GM12891 (cell line): Measurements from ENCODE around the gene HEYL.

Experiments
- PAX5 ChIP-seq: IDR thresholded peaks from 2 replicates; pipeline ENCODE4 v1.6.1; 2011; ENCODE audit warnings: low read length, moderate library complexity, mild to moderate bottlenecking; ENCODE audit not compliant: insufficient read depth, severe bottlenecking
- POLR2A ChIP-seq: IDR thresholded peaks from 2 replicates; pipeline ENCODE4 v1.6.1; 2011; ENCODE audit warnings: low read depth, low read length, control low read depth
- POLR2AphosphoS5 ChIP-seq: IDR thresholded peaks from 2 replicates; pipeline ENCODE4 v1.6.1; 2011; ENCODE audit warnings: low read depth, low read length, control low read depth
- POU2F2 ChIP-seq: IDR thresholded peaks from 2 replicates; pipeline ENCODE4 v1.6.1; 2011; ENCODE audit warnings: low read depth, mild to moderate bottlenecking, control low read depth, low read length, moderate library complexity
- SPI1 ChIP-seq: IDR thresholded peaks from 2 replicates; pipeline ENCODE4 v1.6.1; 2011; ENCODE audit warnings: low read depth, low read length, control low read depth
- TAF1 ChIP-seq: IDR thresholded peaks from 2 replicates; pipeline ENCODE4 v1.6.1; 2011; ENCODE audit warnings: low read depth, low read length, control low read depth

GRCh38 chr1:39650431-39650830, 11.0 kb upstream of the HEYL start:
- TF ChIP-seq TAF1 (no peak), SPI1 (no peak), POLR2A (no peak), POLR2AphosphoS5 (no peak), POU2F2 (no peak), PAX5 (no peak)
